Stimulated activated naive CD8-positive, alpha-beta T cell treated with anti-CD3 and anti-CD28 coated beads, Interleukin-15, Interleukin-2, amounts not matched to agents 100 U/mL and 50 U/mL, for 24 hours (primary cell): ENCODE results near the gene BTBD16.
A peak's percentile ranks its signal among the peaks of the same experiment; 100 is the strongest.

ENCODE experiments used
- ATAC-seq: fragments of 150-1000 bp; cut with Tn5 transposase; one replicate; pipeline ENCODE4 v1.10.0; 2021
- DNase-seq: peaks from one replicate; pipeline ENCODE4 v3.0.0; 2021

Gene BTBD16

GRCh38 chr10:122343135-122343800 lies 72.2 kb downstream of the BTBD16 start:
- DNase-seq (no peak), ATAC-seq (no peak)

GRCh38 chr10:122343936-122344335 lies 72.8 kb downstream of the BTBD16 start:
- ATAC-seq (no peak), DNase-seq (no peak)

GRCh38 chr10:122344741-122345258 lies 73.7 kb downstream of the BTBD16 start:
- ATAC-seq: peak; percentile 54
- no peak for DNase-seq

- no peak for DNase-seq
These were observed 75.3 kb downstream of the BTBD16 start for GRCh38 chr10:122346326-122346950.

GRCh38 chr10:122347170-122347841 lies 76.2 kb downstream of the BTBD16 start:
- ATAC-seq (no peak), DNase-seq (no peak)

More at GRCh38 chr10:122346326-122346950, 75.3 kb downstream of the BTBD16 start:
- ATAC-seq: no peak

- DNase-seq: no peak
- no peak for ATAC-seq
These were observed 77.4 kb downstream of the BTBD16 start for GRCh38 chr10:122348512-122348911.

- no peak for ATAC-seq
- DNase-seq: no peak
These were observed 77.9 kb downstream of the BTBD16 start for GRCh38 chr10:122348935-122349361.

- DNase-seq (no peak), ATAC-seq (no peak)
These were observed 78.8 kb downstream of the BTBD16 start for GRCh38 chr10:122349758-122350369.

GRCh38 chr10:122350893-122351292 lies 79.8 kb downstream of the BTBD16 start:
- ATAC-seq (no peak), DNase-seq (no peak)

GRCh38 chr10:122352817-122353525 lies 81.9 kb downstream of the BTBD16 start:
- DNase-seq (no peak), ATAC-seq (no peak)

GRCh38 chr10:122354383-122354782 lies 83.3 kb downstream of the BTBD16 start:
- ATAC-seq (no peak), DNase-seq (no peak)

- ATAC-seq: no peak
- DNase-seq: no peak
These were observed 86.6 kb downstream of the BTBD16 start for GRCh38 chr10:122357685-122358084.

GRCh38 chr10:122359621-122360020 lies 88.5 kb downstream of the BTBD16 start:
- DNase-seq (no peak), ATAC-seq (no peak)

GRCh38 chr10:122361046-122361445 lies 90.0 kb downstream of the BTBD16 start:
- DNase-seq (no peak), ATAC-seq (no peak)

GRCh38 chr10:122362031-122362592 lies 91.0 kb downstream of the BTBD16 start:
- no peak for ATAC-seq
- no peak for DNase-seq

GRCh38 chr10:122362621-122363020 lies 91.5 kb downstream of the BTBD16 start:
- ATAC-seq: peak; percentile 63

GRCh38 chr10:122363311-122363710 lies 92.2 kb downstream of the BTBD16 start:
- ATAC-seq (no peak), DNase-seq (no peak)

More at GRCh38 chr10:122362621-122363020, 91.5 kb downstream of the BTBD16 start:
- no peak for DNase-seq

GRCh38 chr10:122363722-122364463 lies 92.8 kb downstream of the BTBD16 start:
- DNase-seq (no peak), ATAC-seq (no peak)

GRCh38 chr10:122368502-122369254 lies 97.6 kb downstream of the BTBD16 start:
- no peak for ATAC-seq
- no peak for DNase-seq

GRCh38 chr10:122373108-122373507 lies 102.0 kb downstream of the BTBD16 start:
- no peak for DNase-seq

More at GRCh38 chr10:122373108-122373507, 102.0 kb downstream of the BTBD16 start:
- ATAC-seq: no peak
